Measurements from ENCODE around the gene SLC13A3. TPM values are rescaled to one million over a fixed set of nuclear protein-coding genes. Genes with fewer than 3 reads are reported as not detected.

SLC13A3 gene
- total and polyA plus RNA-seq, 2 donors (not counting 3 experiments of a cell fraction or from before 2014, with no cell fraction given): 0.11 to 0.40 TPM

DNA sequence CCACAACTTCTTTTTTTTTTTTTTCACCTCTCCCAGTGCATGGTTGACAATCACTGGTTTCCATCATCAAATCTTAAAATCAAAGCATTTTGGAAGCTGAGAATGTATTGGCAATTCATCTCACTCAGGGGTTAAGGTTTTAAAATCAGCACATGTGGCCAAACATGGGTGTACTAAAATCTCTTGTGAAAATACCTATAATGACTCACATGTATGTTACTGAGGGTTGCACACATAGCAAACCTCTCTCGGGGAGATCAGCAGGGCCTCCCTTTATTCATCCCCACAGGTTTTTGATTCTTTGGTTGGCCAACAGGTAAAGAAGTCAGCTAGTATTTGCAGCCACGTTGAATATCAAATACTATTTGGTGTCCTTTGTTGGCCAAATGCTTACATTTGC, 56.5 kb downstream of the SLC13A3 start:
- no TSS peak for BruUV-seq (replicated peaks)
- H3K4me1 ChIP-seq (ENCODE audit: control insufficient read depth, extremely low read depth, insufficient read depth, low read length): no peaks in the 10 kb centered on the region
- no peaks in the 10 kb centered on the region for H3K9me1 ChIP-seq (replicated peaks; ENCODE audit: control insufficient read depth, extremely low read depth, insufficient read depth, low read length)
- no peak overlapping the region for H2AFZ ChIP-seq (ENCODE audit: low read depth, low read length)
- no peaks in the 10 kb centered on the region for H3K9me3 ChIP-seq (replicated peaks; ENCODE audit: control insufficient read depth, insufficient read depth, low read length)
- DNase-seq (ENCODE audit: low read depth, low spot score): no peak
- CTCF ChIA-PET: interaction anchor here (1.0 to 1.1 kb wide), 2 partner anchors 13 to 34 kb away, joined by 3 to 4 read pairs; no protein-coding TSS in a partner anchor
- H3K9ac ChIP-seq (replicated peaks; ENCODE audit: extremely low read depth, insufficient read depth, low read length): no peak overlapping the region
- dilution Hi-C loops (cut with MboI; ENCODE audit: extremely low pct_ligation_motif_present, low sequenced_read_pairs) (no loop called here), intact Hi-C loops (cut with micrococcal nuclease) (no loop called here)
- no peaks in the 10 kb centered on the region for H4K20me1 ChIP-seq (replicated peaks; ENCODE audit: control insufficient read depth, extremely low read depth, insufficient read depth, low read length)
- no peak overlapping the region for H3K27ac ChIP-seq (ENCODE audit: insufficient read depth, low read depth, low read length)
- no peaks in the 10 kb centered on the region for H3K79me2 ChIP-seq (ENCODE audit: control insufficient read depth, insufficient read depth, low read length)
- POLR2A ChIA-PET: no interaction called here
- no peaks in the 10 kb centered on the region for H3K27me3 ChIP-seq (ENCODE audit: control insufficient read depth in 2 of 2, insufficient read depth in 2 of 2, low read length in 2 of 2)
- no peak overlapping the region for H3K4me2 ChIP-seq (ENCODE audit: insufficient read depth, low read length)
- no peak for FAIRE-seq
- no peak for TF ChIP-seq POLR2A (IDR thresholded peaks at IDR 0.05; ENCODE audit: low read depth, low read length)
- no peak for TF ChIP-seq POLR2AphosphoS5 (IDR thresholded peaks at IDR 0.05; ENCODE audit: insufficient read depth, low read depth, low read length)
- TF ChIP-seq CTCF (IDR thresholded peaks at IDR 0.05; ENCODE audit: extremely low read depth in 1 of 2, insufficient read depth in 1 of 2, low read depth in 1 of 2, low read length in 2 of 2): no peak
- TF ChIP-seq MAX (IDR thresholded peaks at IDR 0.05; ENCODE audit: insufficient read depth, insufficient read length): no peak
- TF ChIP-seq EZH2 (IDR thresholded peaks at IDR 0.05; ENCODE audit: borderline replicate concordance, low read depth, low read length, severe bottlenecking): no peak
- TF ChIP-seq GATA2 (IDR thresholded peaks at IDR 0.05; ENCODE audit: insufficient read depth, insufficient read length, low read depth, low read length): no peak
- no peak for TF ChIP-seq MYC (IDR thresholded peaks at IDR 0.05; ENCODE audit: low read depth, low read length)
- no peak for TF ChIP-seq FOS (IDR thresholded peaks at IDR 0.05; ENCODE audit: borderline replicate concordance, insufficient read depth, low read length)
- no peak for TF ChIP-seq JUN (IDR thresholded peaks at IDR 0.05; ENCODE audit: borderline replicate concordance, insufficient read depth, insufficient read length, low read depth)
- H3K36me3 ChIP-seq (ENCODE audit: control insufficient read depth in 2 of 2, extremely low read depth in 1 of 2, insufficient read depth in 2 of 2, low read length in 2 of 2): no peaks in the 10 kb centered on the region
- no peak overlapping the region for H3K4me3 ChIP-seq (replicated peaks in 1 of 3; ENCODE audit: insufficient read depth in 1 of 3, low read depth in 1 of 3, low read length in 3 of 3)
